HTERT RPE-1 (cell line): ENCODE measurements around the gene UNC80.

Experiments
- in situ Hi-C: fragments of 300-500 bp; cut with MboI; formaldehyde crosslinking; loops from 4 replicates; pipeline ENCODE4 v1.14.3; 2020; ENCODE audit warnings: low sequenced_read_pairs

Gene UNC80

GRCh38 chr2:209805351-209805750, 33.7 kb downstream of the UNC80 start:
- in situ Hi-C loops, result no loop called here

GRCh38 chr2:209806318-209806717, 34.7 kb downstream of the UNC80 start:
- in situ Hi-C loops, result no loop called here

GRCh38 chr2:209808521-209808920, 36.9 kb downstream of the UNC80 start:
- in situ Hi-C loops, result no loop called here

GRCh38 chr2:209809256-209809655, 37.6 kb downstream of the UNC80 start:
- in situ Hi-C loops, result no loop called here

GRCh38 chr2:209817844-209818271, 46.2 kb downstream of the UNC80 start:
- in situ Hi-C loops, result no loop called here

GRCh38 chr2:209818939-209819338, 47.3 kb downstream of the UNC80 start:
- in situ Hi-C loops, result no loop called here

GRCh38 chr2:209821806-209822205, 50.2 kb downstream of the UNC80 start:
- in situ Hi-C loops, result no loop called here

GRCh38 chr2:209823484-209823883, 51.9 kb downstream of the UNC80 start:
- in situ Hi-C loops, result no loop called here

GRCh38 chr2:209824391-209824790, 52.8 kb downstream of the UNC80 start:
- in situ Hi-C loops, result no loop called here

- in situ Hi-C loops, result no loop called here
These were observed 59.3 kb downstream of the UNC80 start for GRCh38 chr2:209830722-209831465.

GRCh38 chr2:209834767-209835166, 63.1 kb downstream of the UNC80 start:
- in situ Hi-C loops, result no loop called here

GRCh38 chr2:209840434-209840833, 68.8 kb downstream of the UNC80 start:
- in situ Hi-C loops, result no loop called here

GRCh38 chr2:209845666-209846065, 74.0 kb downstream of the UNC80 start:
- in situ Hi-C loops, result no loop called here

- in situ Hi-C loops, result no loop called here
These were observed 93.2 kb downstream of the UNC80 start for GRCh38 chr2:209864716-209865295.

- in situ Hi-C loops, result no loop called here
These were observed 96.8 kb downstream of the UNC80 start for GRCh38 chr2:209868271-209868994.

- in situ Hi-C loops, result no loop called here
These were observed 98.4 kb downstream of the UNC80 start for GRCh38 chr2:209870067-209870466.

- in situ Hi-C loops, result no loop called here
These were observed 101.0 kb downstream of the UNC80 start for GRCh38 chr2:209872675-209873074.

- in situ Hi-C loops, result no loop called here
These were observed 103.6 kb downstream of the UNC80 start for GRCh38 chr2:209875270-209875669.

GRCh38 chr2:209876211-209876610, 104.6 kb downstream of the UNC80 start:
- in situ Hi-C loops, result no loop called here

GRCh38 chr2:209878701-209879100, 107.1 kb downstream of the UNC80 start:
- in situ Hi-C loops, result no loop called here

- in situ Hi-C loops, result no loop called here
These were observed 129.0 kb downstream of the UNC80 start for GRCh38 chr2:209900638-209901037.

- in situ Hi-C loops, result no loop called here
These were observed 129.5 kb downstream of the UNC80 start for GRCh38 chr2:209901172-209901571.
